Large intestine (tissue), 3 donors: Measurements from ENCODE around the gene ZFAND4. TPM values are rescaled to one million over a fixed set of nuclear protein-coding genes. Genes with fewer than 3 reads are reported as not detected.

Experiments
- DNase-seq, 2 donors: peaks; one replicate each; pipeline versions ENCODE4 v3.0.0 to v3.0.0-alpha.2; 2013
- H3K27ac ChIP-seq: one replicate; pipeline ENCODE4 v1.5.1; 2013; ENCODE audit warnings: low read length
- H3K27me3 ChIP-seq: 2 replicates; pipeline ENCODE4 v1.6.1; 2013; ENCODE audit warnings: low read length; ENCODE audit not compliant: control insufficient read depth, insufficient read depth
- H3K36me3 ChIP-seq: 2 replicates; pipeline ENCODE4 v1.6.1; 2013; ENCODE audit warnings: low read length; ENCODE audit not compliant: control insufficient read depth, insufficient read depth
- H3K4me1 ChIP-seq: one replicate; pipeline ENCODE4 v1.6.1; 2013; ENCODE audit warnings: low read length; ENCODE audit not compliant: control insufficient read depth, insufficient read depth
- H3K4me3 ChIP-seq: one replicate; pipeline ENCODE4 v1.5.1; 2013; ENCODE audit warnings: low read length
- H3K9me3 ChIP-seq: one replicate; pipeline ENCODE4 v1.6.1; 2013; ENCODE audit warnings: mild to moderate bottlenecking, low read depth, low read length, moderate library complexity; ENCODE audit not compliant: control insufficient read depth
- WGBS: methylation state at CpG from one replicate; pipeline ENCODE4 v1.1.5; 2013; ENCODE audit warnings: low lambda C conversion rate; ENCODE audit not compliant: insufficient coverage; 5-methylcytosine and 5-hydroxymethylcytosine counted together
- polyA plus RNA-seq: library from polyadenylated mRNA; unstranded; fragments of 120-200 nt; gene quantifications from one replicate; pipeline ENCODE4 v1.2.1, GENCODE V29; 2013

Gene ZFAND4
- polyA plus RNA-seq, 1 donor, result 10.0 TPM

- no peaks in the 10 kb centered on the region for H3K36me3 ChIP-seq
- no peaks in the 10 kb centered on the region for H3K9me3 ChIP-seq
- no peak overlapping the region for H3K27ac ChIP-seq
- DNase-seq, result no peak
- H3K4me1 ChIP-seq, result peaks cover 25% of the 10 kb centered on the region
- H3K27me3 ChIP-seq, result no peaks in the 10 kb centered on the region
- 82% methylated on average over 2 of the region's 4 CpGs for WGBS
- H3K4me3 ChIP-seq, result no peak overlapping the region
Observed at GRCh38 chr10:45592432-45592831, 80.1 kb downstream of the ZFAND4 start.

- Histone ChIP-seq H3K27me3 (no peaks in the 10 kb centered on the region), H3K4me1 (peaks cover 13% of the 10 kb centered on the region), H3K4me3 (no peak overlapping the region), H3K36me3 (no peaks in the 10 kb centered on the region), H3K27ac (no peak overlapping the region), H3K9me3 (no peaks in the 10 kb centered on the region)
- WGBS, result 90% methylated on average over 2 of the region's 2 CpGs
- no peak for DNase-seq
Observed at GRCh38 chr10:45591280-45591679, 81.3 kb downstream of the ZFAND4 start.

DNA sequence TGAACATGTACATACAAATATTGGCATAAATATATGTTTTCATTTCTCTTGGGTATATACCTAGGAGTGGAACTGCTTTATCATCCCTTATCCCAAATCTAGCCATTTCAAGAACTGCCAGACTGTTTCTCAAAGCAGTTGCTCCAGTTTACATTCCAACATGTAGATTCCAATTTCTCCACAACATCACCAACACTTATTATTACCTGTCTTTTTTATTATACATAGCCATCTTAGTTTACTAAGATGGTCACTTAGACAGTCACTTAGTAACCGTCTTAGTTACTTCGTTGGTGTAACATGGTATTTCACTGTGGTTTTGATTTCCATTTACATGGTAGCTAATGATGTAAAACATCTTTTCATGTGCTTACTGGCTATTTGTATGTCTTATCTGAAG is 82.7 kb downstream of the ZFAND4 start:
- Histone ChIP-seq H3K27me3 (no peaks in the 10 kb centered on the region), H3K27ac (no peak overlapping the region), H3K4me1 (no peaks in the 10 kb centered on the region), H3K36me3 (no peaks in the 10 kb centered on the region), H3K9me3 (peaks cover 4% of the 10 kb centered on the region), H3K4me3 (no peak overlapping the region)
- no peak for DNase-seq
- whole genome bisulfite sequencing, result no CpG with 5 or more reads among the region's 2 CpGs

- Histone ChIP-seq H3K27me3 (no peaks in the 10 kb centered on the region), H3K36me3 (no peaks in the 10 kb centered on the region), H3K27ac (no peak overlapping the region), H3K4me1 (no peaks in the 10 kb centered on the region), H3K4me3 (no peak overlapping the region), H3K9me3 (peaks cover 4% of the 10 kb centered on the region)
- DNase-seq, result no peak
Observed at GRCh38 chr10:45589009-45589408, 83.6 kb downstream of the ZFAND4 start.

DNA sequence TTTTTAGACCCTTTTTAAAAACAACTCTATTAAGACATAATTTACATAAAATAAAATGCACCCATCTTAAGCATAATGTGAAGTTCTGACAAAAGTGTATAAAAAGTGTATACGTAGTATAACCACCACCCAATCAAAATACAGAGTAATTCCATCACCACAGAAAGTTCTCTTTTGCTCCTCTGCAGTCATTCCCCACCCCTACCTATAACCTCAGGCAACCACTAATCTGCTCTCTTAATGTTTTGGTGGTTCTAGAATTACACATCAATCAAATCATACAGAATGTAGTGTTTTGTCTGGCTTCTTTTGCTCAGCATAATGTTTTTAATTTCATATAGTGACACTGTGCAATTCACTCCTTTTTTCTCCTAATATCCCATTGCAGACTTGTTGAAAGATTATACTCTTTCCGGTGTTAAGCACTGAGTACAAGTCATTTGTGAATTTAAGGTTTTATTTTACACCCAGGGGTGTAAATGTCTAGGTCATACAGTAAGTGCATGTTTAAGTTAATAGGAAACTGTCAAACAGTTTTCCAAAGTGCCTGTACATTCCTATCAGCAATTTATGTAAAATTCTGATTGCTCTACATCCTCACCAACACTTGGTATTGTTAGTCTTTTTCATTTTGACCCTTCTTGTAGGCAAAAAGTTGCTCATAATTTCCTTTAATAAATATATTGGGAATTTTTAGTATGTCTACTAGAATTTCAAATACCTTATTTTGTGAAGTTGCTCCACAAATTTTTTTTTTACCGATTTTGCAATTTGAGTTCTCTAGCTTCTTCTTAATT is 86.3 kb downstream of the ZFAND4 start:
- no peak overlapping the region for H3K4me3 ChIP-seq
- H3K36me3 ChIP-seq, result no peaks in the 10 kb centered on the region
- 90% methylated on average over 2 of the region's 3 CpGs for WGBS
- no peaks in the 10 kb centered on the region for H3K27me3 ChIP-seq
- no peak for DNase-seq
- peaks cover 5% of the 10 kb centered on the region for H3K4me1 ChIP-seq
- H3K9me3 ChIP-seq, result peaks cover 4% of the 10 kb centered on the region
- no peak overlapping the region for H3K27ac ChIP-seq

DNA sequence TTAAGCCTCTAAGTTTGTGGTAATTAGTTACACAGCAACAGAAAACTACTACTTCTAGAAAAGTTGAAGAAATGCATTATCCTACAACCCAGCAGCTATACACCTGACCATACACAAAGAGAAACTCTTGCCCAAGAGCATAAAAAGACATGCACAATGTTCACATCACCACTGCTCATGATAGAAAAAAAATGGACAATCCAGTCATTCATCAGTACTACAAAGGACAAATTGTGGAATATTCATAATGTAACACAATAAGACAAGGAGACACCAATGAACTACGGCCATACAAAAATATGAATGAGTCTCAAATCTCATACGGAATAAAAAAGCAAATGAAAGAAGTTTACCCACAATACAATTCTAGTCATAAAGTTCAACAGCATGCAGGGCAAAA is 87.4 kb downstream of the ZFAND4 start:
- Histone ChIP-seq H3K9me3 (peaks cover 4% of the 10 kb centered on the region), H3K36me3 (no peaks in the 10 kb centered on the region), H3K4me1 (peaks cover 10% of the 10 kb centered on the region), H3K27me3 (no peaks in the 10 kb centered on the region), H3K27ac (no peak overlapping the region), H3K4me3 (no peak overlapping the region)
- no peak for DNase-seq
- WGBS, result 100% methylated on average over 1 of the region's 2 CpGs

- WGBS, result 80% methylated on average over 1 of the region's 1 CpG
- Histone ChIP-seq H3K4me1 (peaks cover 10% of the 10 kb centered on the region), H3K4me3 (no peak overlapping the region), H3K36me3 (no peaks in the 10 kb centered on the region), H3K27me3 (no peaks in the 10 kb centered on the region), H3K9me3 (peaks cover 4% of the 10 kb centered on the region), H3K27ac (no peak overlapping the region)
- no peak for DNase-seq
Observed at GRCh38 chr10:45582386-45582781, 90.2 kb downstream of the ZFAND4 start.

DNA sequence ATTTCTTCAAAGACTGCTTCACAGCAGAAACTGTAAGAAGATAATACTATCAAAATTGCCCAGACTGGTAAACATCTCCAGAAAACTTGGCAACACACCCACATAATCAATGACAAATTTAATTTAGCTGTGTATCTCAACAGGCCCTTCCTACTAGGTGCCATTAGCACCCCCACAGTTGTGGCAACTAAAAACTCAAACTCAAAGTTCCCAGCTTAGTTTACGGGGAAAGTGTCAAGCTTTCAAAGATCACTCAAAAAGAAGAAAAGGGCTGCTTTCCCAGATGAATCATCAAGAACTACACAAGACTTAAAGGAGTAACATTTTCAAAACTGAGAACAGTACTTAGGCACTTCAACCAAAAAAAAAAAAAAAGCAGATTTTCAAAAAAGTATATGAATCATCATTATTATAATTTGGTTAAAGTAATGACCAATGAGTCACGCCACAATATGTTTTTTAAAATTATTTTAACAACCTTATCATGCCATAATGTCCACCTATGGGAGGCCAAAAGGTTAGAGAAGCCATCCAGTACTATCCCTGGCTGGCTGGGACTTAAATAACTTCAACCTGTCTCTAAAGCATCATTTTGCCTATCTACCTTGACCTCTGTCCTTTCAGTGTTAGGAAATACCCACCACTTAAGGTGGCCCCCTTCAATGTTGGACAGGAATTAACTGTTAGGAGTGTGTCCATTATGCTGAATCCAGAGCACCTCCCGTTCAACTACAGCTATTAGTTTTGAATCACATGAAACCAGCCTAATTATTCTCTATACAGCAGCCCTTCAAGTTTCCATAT is 90.8 kb downstream of the ZFAND4 start:
- WGBS, result 100% methylated on average over 1 of the region's 3 CpGs
- Histone ChIP-seq H3K4me1 (peaks cover 10% of the 10 kb centered on the region), H3K27ac (peak overlapping the region; percentile 62), H3K27me3 (no peaks in the 10 kb centered on the region), H3K9me3 (peaks cover 4% of the 10 kb centered on the region), H3K4me3 (no peak overlapping the region), H3K36me3 (no peaks in the 10 kb centered on the region)
- no peak for DNase-seq

GRCh38 chr10:45581216-45581549 is 91.4 kb downstream of the ZFAND4 start:
- H3K4me3 ChIP-seq, result no peak overlapping the region
- DNase-seq, result peak in 1 of 2 donors; percentile 34
- H3K27ac ChIP-seq, result peak overlapping the region; percentile 62

GRCh38 chr10:45580371-45581215 is 92.0 kb downstream of the ZFAND4 start:
- H3K27ac ChIP-seq, result peak overlapping the region; percentile 62
- H3K4me1 ChIP-seq, result peaks cover 13% of the 10 kb centered on the region
- no peaks in the 10 kb centered on the region for H3K9me3 ChIP-seq
- no peaks in the 10 kb centered on the region for H3K27me3 ChIP-seq
- 0% methylated on average over 1 of the region's 8 CpGs for WGBS
- no peaks in the 10 kb centered on the region for H3K36me3 ChIP-seq
- H3K4me3 ChIP-seq, result peak overlapping the region; percentile 12
- peak in 1 of 2 donors; percentile 65 for DNase-seq

More at GRCh38 chr10:45581216-45581549, 91.4 kb downstream of the ZFAND4 start:
- Histone ChIP-seq H3K27me3 (no peaks in the 10 kb centered on the region), H3K36me3 (no peaks in the 10 kb centered on the region), H3K9me3 (peaks cover 4% of the 10 kb centered on the region), H3K4me1 (peaks cover 10% of the 10 kb centered on the region)
